ENCODE results near the gene NDUFA7.
A peak's percentile ranks its signal among the peaks of the same experiment; 100 is the strongest.
"Not testable (repeated sequence)": the region's sequence is repeated elsewhere in the genome, so short reads cannot be mapped to it uniquely, and the experiment has no call there.

NDUFA7 gene

DNA sequence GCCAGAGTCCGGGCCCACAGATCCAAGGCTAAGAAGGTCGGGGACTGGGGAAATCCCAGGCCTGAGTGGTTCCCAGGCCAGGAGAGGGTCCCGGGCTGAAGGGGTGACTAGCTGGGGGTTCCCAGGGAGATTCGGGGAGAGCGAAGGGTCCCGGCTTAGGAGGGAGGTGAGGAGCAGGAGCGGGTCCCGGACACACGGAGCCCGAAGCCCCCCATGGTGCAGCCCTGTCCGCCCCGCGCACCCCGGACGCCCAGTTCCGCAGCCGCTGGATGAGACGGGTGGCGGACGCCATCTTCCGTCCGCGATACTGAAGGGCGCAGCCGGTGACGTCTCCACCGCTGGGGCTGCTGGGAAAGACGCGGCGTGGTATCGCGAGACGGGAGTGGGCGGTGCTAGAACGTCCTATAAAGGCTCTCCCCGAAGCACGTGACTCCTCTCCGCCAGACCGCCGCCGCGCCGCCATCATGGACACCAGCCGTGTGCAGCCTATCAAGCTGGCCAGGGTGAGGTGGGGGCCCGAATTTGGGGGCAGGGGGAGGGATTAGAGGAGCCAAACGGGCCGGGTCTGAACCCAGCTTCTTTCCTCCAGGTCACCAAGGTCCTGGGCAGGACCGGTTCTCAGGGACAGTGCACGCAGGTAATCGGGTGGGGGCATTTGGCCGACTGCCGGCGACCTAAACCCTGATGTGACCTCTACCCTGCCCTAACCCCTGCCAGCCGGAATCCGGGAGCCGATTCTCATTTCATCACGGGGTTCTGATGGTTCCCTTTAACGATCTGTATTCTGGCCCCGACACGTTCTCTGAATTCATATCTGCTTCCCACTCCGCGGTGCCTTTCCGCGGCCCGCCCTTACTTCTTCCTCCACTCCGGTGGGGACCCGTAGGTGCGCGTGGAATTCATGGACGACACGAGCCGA is at the start of gene NDUFA7, which contains the start of gene RPS28:
NDUFA7 (minus strand) TSS at position 309 of the 919 bp plus-strand sequence; CDS start at position 292, 17 bp downstream.
RPS28 (plus strand) TSS at position 430 of the 919 bp plus-strand sequence; CDS start at position 465, 35 bp downstream.
- DNase-seq (ENCODE audit: low spot score) = peak; percentile 98

DNA sequence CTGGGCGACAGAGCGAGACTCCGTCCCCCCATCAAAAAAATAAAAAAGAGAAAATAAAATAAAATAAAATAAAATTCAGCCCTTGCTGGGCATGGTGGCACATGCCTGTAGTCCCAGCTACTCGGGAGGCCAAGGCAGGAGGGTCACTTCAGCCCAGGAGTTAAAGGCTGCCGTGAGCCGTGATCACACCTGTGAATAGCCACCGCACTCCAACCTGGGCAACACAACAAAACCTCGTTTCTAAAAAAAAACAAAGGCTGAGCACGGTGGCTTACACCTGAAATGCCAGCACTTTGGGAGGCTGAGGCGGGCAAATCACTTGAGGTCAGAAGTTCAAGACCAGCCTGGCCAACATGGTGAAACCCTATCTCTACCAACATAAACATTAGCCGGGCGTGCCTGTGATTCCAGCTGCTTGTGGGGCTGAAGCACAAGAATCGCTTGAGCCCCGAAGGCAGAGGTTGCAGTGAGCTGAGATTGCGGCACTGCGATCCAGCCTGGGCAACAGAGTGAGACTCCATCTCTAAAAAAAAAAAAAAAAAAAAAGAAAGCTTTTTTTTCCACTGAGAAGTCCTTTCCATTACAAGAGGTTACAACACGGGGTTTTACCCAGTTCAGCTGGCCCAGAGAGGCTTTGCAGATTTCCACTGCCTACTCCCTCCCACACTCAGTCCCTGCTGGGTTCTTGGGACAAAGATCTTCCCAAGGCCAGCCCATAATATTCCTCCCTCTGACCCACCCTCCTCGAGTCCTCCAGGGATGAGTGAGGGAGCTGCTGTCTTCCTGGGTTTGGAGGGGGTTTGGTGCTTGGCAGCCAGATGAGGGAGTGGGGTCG is 49.2 kb upstream of the NDUFA7 start:
- no peak for DNase-seq (ENCODE audit: low spot score)

DNA sequence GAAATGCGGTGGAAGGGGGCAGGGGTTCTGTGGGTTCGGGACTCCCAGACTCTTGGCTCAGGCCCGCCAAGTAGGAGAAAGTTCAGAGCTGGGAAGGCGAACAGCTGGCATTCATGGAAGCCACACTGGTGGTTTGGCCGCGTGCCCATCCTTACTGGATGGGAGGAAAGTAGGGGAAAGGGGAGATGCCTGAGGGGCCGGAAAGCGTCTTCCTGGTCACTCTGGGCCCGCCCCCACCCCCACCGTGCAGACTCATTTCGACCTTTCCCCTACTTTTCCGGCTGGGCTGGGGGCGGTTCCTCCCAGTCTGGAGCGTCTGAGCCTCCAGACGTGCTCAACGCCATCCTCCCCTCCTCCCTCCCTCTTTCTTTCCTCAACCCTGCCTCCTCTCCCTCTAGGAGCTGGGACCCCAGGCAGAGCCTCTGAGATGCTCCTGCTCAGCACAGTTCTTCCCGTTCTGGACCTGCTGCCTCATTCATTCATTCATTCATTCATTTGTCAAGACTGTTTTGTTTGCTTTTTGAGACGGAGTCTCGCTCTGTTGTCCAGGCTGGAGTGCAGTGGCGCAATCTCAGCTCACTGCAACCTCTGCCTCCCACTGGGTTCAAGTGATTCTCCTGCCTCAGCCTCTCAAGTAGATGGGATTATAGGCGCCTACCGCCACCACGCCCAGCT is 46.3 kb upstream of the NDUFA7 start:
- no peak for DNase-seq (ENCODE audit: low spot score)

DNA sequence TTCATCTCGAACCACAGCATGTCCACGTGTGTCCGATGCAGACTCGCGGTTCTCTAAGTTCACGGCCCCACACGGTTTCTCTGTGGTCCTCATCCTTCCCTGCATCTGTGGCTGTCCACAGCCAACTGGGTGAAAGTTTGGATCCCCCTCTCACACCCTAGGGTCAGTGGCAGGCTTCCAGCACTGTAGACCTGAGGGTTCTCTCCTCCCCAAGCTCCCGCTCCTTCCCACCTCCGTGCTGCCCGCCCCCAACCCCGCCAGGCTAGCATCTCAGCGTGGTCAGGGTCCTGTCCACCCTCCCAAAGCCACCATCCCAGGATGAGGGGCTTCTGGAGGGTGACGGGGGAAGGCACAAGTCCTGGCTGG is 45.8 kb upstream of the NDUFA7 start:
- no peak for DNase-seq (ENCODE audit: low spot score)

DNA sequence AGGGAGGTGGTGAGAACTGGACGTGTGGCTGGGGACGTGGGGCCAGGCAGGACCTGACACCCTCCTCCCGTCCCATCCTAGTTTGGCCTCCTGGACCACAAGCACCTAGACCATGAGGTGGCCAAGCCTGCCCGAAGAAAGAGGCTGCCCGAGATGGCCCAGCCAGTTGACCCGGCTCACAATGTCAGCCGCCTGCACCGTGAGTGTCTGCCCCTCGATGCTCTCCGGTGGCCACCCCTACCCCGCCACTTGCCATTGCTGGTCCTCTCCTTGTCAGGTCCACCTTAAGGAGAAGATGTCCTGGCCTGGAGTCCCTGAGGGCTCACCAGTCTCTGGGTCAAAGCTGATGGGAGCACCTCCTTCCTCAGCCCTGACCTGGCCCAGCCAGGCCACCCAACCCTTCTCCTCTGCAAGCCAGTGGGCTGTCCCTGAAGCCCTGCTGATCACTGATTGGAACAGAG is 45.0 kb upstream of the NDUFA7 start:
- DNase-seq (ENCODE audit: low spot score) = no peak

DNA sequence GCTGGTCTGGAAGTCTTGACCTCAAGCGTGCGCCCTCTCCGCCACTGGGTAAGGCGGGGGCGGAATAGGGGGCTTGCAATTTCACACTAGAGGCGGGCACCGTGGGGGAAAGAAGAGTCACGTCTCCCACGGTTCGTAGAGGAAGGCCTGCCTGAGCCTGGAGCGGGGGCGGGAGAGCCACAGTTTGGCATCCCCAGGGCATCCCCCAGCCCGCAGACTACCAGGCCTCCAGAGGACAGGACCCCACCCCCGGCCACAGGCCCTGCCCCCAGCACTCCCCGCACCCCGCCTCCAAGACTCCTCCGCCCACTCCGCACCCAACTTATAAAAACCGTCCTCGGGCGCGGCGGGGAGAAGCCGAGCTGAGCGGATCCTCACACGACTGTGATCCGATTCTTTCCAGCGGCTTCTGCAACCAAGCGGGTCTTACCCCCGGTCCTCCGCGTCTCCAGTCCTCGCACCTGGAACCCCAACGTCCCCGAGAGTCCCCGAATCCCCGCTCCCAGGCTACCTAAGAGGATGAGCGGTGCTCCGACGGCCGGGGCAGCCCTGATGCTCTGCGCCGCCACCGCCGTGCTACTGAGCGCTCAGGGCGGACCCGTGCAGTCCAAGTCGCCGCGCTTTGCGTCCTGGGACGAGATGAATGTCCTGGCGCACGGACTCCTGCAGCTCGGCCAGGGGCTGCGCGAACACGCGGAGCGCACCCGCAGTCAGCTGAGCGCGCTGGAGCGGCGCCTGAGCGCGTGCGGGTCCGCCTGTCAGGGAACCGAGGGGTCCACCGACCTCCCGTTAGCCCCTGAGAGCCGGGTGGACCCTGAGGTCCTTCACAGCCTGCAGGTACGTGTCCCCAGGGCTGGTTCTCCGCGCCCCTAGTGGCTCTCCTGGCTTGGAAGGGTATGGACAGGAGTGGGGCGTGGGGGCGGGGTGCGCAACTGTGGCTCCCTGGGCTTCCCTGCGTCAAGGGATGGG is 42.9 kb upstream of the NDUFA7 start, which contains the start of gene ANGPTL4:
ANGPTL4 (plus strand) TSS at position 353 of the 969 bp plus-strand sequence; CDS start at position 520, 167 bp downstream.
- peak; percentile 44 for DNase-seq (ENCODE audit: low spot score)

DNA sequence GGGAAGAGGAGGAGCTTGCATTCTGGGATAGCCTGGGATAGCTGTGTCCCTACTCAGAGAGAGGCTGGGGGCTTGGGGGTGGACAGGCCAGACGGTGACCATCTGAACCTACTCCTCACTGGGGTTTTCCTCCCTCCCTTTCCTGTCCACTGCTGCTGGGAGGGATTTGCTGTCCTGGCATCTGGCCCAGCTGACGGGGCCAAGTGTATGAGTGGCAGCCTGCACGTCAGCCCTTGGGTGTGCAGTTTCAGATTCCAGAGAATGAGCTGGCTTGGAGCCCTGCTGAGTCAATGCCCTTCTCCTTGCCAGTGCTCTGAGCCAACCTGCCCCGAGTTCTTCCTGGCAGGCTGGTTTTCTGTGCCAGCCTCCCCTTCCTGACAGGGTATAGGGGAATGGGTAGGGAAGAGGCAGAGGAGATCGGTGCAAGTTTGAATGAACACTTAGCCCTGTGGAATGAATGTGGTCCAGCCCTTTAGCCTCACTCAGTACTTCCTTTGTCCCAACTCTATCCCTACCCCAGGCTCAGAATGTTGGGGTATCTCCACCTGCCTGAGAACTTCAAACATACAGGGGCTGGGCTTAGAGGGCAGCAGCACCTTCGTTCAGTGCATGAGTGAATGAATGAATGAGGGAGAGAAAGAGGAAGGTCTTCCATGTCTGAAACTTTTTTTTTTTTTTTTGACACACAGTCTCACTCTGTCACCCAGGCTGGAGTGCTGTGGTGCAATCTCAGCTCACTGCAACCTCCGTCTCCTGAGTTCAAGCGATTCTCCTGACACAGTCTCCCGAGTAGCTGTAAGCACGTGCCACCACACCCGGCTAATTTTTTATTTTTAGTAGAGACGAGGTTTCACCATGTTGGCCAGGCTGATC is 41.0 kb upstream of the NDUFA7 start:
- peak; percentile 80 for DNase-seq (ENCODE audit: low spot score)

DNA sequence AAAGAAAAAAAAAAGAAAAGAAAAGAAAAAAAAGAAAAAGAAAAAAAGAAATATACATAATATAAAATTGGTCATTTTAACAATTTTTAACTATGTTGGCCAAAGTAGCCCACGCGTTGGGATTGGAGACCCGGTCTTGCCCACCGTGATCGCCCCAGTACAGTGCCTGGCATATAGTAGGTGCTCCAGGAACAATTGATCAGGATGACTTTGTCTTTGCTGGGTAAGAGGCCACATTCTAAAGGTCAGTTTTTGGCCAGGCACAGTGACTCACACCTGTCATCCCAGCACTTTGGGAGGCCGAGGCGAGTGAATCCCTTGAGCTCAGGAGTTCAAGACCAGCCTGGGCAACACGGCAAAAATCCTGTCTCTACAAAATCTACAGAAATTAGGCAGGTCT is 39.0 kb upstream of the NDUFA7 start:
- DNase-seq (ENCODE audit: low spot score) = no peak

DNA sequence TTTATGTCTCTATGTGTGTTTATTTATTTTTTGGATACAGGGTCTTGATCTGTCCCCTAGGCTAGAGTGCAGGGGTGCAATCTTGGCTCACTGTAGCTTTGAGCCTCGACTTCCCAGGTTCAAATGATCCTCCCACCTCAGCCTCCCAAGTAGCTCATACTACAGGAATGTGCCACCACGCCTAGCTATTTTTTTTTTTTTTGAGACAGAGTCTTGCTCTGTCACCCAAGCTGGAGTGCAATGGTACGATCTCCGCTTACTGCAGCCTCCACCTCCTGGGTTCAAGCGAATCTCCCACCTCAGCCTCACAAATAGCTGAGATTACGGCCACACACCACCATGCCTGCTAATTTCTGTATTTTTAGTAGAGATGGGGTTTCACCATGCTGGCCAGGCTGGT is 37.8 kb upstream of the NDUFA7 start:
- DNase-seq (ENCODE audit: low spot score) = no peak

DNA sequence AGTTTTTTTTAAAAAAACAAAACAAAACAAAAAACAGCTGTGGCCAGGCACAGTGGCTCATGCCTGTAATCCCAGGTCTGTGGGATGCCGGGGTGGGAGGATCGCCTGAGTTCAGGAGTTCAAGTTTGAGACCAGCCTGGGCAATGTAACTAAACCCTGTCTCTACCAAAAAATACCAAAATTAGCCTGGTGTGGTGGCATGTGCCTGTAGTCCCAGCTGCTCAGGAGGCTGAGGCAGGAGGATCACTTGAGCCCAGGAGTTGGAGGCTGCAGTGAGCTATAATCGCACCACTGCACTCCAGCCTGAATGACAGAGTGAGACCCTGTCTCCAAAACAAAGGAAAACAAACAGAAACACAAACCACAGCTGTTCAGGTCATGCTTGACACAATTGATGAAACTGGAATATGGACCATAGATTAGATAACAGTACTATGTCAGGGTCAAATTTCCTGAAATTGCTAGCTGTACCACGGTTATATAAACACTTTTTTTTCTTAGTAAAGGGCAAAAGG is 35.9 kb upstream of the NDUFA7 start:
- DNase-seq (ENCODE audit: low spot score) = no peak

DNA sequence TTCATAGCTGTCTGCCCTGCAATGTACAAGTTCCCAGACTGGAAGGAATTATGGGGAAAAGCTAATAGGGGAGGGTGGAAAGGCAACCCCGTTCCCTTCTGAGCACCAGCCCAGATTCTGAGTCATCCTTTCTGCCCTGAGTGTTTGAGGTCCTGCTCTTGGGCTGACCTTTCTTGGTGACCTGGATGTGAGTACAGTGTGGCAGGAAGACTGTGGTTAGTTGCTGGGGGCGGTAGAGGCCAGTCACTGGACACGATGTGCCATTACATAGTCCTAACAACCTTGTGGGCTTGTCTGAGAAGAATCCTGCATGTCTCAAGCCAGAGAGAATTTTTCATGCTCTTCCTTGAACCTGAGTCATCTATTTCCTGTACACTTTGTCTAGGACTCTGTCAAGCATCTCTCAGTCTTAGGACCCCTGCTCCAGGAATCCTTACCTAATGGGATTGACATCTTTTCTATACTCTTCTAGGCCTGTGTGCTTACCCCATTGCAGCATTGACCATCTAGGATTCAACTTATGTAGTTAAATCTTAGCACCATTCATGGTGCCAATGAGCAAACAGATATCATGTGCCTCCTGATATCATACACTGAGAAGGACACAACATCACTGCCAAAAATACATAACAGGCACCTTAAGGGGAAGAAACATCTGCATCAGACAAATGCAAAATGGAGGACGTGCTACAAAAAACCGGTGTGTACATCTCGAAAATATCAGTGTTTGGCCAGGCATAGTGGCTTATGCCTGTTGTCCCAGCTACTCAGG is 34.6 kb upstream of the NDUFA7 start:
- DNase-seq (ENCODE audit: low spot score) = no peak

DNA sequence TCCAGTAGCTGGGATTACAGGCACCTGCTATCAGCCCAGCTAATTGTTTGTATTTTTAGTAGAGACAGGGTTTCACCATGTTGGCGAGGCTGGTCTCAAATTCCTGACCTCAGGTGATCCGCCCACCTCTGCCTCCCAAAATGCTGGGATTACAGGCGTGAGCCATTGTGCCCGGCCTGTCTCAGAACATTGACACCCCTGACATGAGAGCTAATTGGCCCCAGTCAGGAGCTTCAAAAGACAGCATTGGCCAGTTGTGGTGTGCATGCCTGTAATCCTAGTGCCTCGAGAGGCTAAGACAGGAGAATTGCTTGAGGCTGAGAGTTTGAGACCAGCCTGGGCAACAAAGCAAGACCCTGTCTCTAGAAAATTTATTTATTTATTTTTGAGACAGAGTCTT is 31.7 kb upstream of the NDUFA7 start:
- DNase-seq (ENCODE audit: low spot score) = not testable (repeated sequence)

DNA sequence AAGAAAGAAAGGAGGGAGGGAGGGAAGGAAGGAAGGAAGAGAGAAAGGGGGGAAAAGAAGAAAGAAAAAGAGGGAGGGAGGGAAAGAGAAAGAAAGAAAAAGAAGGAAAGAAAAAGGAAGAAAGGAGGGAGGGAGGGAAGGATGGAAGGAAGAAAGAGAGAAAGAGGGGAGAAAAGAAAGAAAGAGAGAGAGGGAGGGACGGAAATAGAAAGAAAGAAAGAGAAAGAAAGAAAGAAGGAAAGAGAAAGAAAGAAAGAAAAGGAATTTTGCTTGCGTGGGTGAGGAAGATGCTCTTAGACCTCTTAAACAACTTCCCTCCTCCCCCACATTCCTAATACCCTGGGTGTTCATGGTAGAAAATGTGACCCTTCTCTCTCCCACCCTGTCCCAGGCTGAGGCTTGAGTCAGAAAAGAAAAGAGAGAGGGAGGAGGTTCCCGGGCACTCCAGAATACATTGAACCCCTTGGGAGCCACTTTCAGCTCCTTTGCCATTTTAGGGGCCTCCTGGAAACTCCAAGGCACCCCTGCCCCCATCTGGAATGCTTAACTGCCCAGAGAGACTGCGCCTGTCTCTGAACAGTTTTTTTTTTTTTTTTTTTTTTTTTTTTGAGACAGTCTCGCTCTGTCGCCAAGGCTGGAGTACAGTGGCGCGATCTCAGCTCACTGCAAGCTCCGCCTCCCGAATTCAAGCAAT is 31.1 kb upstream of the NDUFA7 start:
- no peak for DNase-seq (ENCODE audit: low spot score)

DNA sequence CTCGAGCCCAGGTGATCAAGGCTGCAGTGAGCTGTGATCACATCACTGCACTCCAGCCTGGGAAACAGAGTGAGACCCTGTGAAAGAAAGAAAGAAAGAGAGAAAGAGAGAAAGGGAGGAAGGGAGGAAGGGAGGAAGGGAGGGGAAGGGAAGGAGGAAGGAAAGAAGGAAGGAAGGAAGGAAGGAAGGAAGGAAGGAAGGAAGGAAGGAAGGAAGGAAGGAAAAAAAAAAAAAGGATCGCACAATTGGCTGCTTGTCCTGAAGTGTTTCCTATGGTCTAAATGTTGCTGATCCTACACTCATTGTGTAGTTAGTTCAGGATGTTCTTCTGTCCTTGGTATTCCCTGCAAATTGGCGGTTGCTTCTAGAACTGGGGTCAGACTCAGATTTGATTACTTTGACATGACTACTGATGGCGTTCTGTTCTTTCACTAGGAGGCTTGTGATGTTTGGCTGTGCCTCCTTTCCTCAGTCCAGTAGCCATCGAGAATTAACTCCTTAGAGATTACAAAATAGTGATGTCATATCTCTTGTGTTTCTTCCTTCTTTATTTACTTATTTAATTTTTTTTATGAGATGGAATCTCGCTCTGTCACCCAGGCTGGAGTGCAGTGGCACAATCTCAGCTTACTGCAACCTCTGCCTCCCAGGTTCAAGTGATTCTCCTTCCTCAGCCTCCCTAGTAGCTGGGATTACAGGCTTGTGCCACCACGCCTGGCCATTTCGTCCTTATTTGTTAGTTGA is 28.6 kb upstream of the NDUFA7 start:
- DNase-seq (ENCODE audit: low spot score) = not testable (repeated sequence)

DNA sequence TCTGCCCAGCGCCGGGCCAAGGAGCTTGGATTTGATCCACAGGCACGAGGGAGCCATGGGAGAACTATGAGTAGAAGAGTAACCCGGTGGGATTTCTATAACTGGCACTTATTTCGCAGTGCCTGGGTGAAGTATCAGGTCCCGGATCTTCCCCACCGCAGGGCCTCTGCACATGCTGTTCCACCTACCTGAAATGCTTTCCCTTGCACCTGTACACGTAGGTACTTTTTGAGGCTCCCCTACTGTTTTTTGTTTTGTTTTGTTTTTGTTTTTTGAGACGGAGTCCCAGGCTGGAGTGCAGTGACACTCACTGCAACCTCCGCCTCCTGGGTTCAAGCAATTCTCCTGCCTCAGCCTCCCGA is 22.3 kb upstream of the NDUFA7 start:
- DNase-seq (ENCODE audit: low spot score) = no peak

DNA sequence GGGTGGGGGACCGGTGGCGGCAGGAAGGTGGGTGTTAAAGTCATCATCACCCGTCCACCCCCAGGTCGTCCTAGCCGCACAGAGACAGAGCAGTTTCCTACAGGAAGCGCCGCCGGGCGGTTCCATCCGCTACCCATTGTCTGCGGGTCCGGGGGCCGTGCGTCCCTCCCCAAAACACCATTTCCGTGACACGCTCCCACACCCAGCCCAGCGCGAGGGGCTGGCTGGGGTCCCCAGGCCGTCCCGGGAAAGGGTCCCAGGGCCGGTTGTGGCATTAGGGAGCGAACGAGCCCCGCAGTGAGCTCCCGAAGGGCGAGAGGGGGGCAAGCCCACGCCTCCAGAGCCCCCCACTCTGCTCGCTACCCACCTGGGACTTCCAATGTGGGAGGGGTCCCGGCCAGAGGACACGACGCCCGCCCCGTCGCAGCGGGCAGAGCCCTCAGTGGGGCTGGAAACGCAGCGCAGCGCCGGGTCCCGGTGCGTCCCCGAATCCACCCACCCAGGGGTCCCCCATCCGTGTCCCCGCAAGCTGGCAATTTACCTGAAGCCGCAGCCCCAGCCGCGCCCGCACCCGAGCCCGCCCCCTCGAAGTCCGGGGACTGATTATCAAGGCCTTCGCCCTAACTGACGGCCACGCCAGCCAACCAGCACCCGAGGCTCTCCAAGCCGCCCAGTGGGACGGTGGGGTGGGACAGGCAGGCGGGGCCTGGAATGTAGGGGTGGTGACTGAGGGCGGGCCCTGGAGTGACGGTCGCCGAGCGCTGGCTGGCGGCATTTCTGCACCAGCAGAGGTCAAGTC is 21.7 kb upstream of the NDUFA7 start, which contains the start of gene KANK3:
KANK3 (minus strand) TSS at position 579 of the 799 bp plus-strand sequence. CDS start 5,434 bp downstream, outside the sequence.
- DNase-seq (ENCODE audit: low spot score) = peak; percentile 86

DNA sequence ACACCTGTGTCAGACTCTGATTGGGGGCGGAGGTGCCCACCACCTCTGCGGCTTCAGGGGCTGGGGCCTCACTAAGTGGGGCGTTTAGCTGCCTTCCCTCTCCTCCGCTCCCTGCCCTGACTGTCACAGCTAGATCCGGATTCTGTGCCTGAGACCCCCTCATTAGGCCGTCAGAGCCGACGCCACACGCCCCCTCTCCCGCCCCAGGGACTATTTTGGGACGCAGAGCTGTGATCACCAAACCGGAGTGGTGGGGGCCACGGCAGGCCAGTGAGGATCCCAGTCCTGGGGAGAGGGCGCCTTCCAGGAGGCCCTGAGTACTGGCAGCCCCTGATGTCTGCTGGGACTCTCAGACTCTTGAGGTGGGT is 21.1 kb upstream of the NDUFA7 start:
- DNase-seq (ENCODE audit: low spot score) = no peak
